Suppressor macrophage treated with lipopolysaccharide for 4 hours (primary cell): Measurements from ENCODE around the gene PRKACA.
"Not testable (repeated sequence)": the region's sequence is repeated elsewhere in the genome, so short reads cannot be mapped to it uniquely, and the experiment has no call there.

Experiments
- DNase-seq: peaks from one replicate; pipeline ENCODE4 v3.0.0-alpha.2; 2020

The PRKACA gene

DNA sequence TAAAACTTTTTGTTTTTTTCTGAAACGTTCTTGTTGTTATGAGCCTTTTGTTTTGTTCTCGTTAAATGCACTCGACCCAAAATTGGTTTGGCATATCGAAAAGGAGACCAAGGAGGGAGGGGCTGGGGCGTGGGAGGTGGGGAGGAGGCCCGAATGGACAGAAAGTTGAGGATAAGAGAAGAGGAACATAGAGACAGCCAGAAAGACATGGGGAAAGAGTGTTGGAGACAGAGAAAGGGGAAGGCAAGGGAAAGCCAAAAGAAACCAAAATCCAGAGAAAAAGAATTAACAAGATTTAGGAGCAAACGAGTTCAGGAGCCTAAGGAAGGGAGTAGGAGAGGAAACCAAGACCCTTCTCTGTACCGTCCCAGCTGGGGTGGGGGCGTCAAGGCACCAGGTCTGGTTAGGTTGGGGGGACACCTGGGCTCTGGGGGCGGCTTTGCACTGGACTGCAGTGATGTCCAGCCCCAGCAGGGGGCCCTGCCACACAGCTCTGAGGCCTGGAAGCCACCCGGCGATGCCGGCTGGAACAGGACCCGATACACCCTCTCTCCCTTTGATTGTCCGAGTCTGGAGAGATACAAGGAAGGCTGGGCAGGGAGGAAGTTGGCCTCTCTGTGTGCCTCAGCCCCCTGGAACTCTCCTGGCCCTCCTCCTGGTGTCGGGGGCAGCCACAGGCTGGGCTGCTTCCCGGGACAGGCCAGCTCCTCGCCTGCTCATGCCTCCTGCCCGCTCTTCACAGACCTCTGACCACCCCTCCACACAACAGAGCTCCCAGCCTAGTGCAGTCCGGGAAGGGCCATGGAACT is 30.4 kb upstream of the PRKACA start:
- DNase-seq = peak; percentile 66

DNA sequence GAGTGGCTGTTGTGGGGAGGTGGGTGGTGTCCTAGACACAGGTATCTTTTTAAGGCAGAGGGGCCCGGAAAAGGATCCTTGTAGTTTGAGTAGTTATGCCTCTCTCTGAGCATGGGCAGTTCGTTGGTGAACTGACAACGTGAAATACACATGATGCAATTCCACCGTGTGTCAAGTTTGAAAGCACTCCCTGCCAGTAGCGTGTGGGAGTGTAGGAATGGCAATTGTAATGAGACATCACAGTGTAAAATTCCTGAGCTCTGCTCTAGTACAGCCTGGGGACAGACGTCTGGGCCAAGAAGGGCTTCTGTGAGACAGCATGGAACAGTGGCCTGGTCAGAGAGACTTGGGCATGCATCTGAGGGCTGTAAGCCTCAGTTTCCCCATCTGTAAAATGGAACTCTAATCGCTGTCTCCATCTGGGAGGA is 29.2 kb upstream of the PRKACA start:
- peak; percentile 67 for DNase-seq

DNA sequence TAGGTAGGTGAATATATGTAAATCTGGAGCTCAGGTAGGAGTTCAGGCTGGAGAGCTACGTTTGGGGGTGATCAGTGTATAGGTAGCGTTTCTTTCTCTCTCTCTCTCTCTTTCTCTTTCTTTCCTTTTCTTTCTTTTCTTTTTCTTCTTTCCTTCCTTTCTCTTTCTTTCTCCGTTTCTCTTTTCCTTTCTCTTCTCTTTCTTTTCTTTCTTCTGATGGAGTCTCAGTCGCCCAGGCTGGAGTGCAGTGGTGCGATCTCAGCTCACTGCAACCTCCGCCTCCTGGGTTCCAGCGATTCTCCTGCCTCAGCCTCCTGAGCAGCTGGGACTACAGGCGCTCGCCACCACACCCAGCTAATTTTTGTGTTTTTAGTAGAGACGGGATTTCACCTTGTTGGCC is 28.6 kb upstream of the PRKACA start:
- DNase-seq = not testable (repeated sequence)

DNA sequence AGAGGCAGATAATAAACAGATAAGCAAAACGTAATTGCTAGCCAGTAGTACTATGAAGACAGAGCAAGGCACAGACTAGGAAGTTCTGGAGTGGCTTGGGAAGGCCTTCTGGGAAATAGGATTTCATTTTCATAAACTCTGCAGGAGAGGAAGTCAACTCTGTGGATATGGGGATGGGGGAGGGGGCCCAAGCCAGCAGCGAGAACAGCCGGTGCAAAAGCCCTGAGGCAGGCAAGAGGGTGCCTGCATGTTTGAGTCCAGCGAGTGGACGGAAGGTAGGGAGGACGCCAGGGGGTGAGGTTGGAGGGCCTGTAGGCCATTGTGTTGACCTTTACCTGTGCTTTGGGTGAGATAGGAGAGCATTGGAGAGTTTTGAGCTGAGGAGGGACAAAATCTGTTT is 27.8 kb upstream of the PRKACA start:
- no peak for DNase-seq

DNA sequence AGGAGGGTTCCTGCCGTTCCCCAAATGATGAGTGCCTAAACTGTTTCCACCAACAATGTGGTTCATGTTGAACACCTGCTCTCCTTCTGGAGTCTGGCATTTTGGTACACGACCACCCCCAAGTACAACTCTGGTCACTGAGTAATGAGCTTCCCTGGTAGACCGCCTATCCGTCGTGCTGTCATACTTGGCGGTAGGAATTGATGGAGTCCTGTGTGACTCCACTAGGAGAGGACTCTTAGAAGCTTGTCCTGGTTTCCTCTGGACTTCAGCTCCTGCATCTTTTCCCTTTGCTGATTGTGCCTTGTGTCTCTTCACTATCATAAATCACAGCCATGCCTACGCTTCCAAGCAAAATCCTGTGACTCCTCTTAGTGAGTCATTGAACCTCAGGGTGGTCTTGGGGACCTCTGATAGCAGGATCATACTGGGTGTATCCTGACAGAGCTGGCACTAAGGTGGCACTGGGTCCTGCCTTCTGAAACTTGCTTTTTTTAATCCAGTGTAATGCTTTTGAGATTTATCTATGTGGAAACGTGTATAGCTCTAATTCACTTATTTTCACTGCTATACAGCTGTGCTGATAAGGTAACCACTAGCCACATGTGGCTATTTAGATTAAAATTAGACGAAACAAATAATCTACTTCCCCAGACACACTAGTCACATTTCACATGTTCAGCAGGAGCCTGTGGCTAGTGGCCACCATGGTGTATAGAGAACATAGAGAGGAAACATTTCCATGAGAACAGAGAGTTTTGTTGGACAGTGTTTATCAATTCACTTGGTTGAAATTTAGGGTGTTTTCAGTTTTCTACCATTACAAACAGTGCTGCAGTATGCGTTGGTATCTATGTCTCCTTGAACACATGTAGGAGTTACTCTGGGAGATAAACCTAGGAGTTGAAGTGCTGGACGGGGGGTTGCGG is 25.0 kb upstream of the PRKACA start:
- DNase-seq = no peak

DNA sequence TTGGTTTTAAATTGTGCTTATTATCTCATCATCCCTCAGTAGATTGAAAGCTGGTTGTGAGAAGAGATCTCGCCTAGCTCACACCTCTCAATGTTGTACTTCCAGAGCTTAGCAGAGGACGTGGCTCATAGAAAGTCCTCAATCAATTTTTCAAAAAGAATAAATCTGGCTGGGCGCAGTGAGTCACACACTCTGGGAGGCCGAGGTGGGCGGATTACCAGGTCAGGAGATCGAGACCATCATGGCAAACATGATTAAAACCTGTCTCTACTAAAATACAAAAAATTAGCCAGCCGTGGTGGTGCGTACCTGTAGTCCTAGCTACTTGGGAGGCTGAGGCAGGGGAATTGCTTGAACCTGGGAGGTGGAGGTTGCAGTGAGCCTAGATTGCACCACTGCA is 23.5 kb upstream of the PRKACA start:
- DNase-seq = no peak

DNA sequence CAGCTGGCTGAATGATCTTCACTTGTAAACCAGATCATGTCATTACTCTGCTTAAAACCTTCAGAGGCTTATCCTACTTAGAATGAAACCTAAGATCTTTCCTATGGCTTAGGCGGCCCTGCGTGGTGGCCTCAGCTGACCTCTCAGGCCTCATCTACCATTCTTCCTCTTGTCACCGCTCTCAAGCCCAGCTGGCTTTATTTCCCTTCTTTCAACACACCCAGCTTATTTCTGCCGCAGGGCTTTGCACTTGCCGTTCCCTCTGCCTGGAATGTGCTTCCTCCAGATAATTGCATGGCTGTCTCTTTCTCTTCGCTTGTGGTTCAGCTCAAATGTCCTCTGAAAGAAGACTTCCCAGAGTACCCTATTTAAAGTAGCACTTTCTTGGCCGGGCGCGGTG is 22.4 kb upstream of the PRKACA start:
- DNase-seq = peak; percentile 84

DNA sequence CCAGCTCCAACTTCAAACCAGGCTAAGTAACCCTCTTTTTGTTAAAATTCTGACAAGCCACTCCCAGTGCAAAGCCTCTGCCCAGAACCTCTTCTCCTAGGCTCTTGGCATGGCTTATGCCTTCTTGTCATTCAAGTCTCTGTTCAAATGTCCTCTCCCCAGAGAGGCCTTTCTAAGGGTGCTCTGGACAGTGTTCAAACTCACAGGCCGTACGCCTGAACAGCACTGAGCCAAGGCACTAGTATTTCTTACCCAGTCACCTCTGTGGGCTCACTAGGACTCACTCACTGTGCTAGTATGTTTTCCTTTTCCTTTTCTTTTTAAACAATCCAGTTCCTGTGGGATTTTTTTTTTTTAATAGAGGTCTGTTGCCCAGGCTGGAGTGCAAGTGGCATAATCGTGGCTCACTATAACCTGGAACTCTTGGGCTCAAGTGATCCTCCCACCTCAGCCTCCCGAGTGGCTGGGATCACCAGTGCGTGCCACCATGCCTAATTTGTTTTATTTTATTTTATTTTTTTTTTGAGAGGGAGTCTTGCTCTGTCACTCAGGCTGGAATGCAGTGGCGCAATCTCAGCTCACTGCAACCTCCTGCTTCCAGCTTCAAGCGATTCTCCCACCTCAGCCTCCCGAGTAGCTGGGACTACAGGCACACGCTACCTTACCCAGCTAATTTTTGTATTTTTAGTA is 21.2 kb upstream of the PRKACA start:
- no peak for DNase-seq

DNA sequence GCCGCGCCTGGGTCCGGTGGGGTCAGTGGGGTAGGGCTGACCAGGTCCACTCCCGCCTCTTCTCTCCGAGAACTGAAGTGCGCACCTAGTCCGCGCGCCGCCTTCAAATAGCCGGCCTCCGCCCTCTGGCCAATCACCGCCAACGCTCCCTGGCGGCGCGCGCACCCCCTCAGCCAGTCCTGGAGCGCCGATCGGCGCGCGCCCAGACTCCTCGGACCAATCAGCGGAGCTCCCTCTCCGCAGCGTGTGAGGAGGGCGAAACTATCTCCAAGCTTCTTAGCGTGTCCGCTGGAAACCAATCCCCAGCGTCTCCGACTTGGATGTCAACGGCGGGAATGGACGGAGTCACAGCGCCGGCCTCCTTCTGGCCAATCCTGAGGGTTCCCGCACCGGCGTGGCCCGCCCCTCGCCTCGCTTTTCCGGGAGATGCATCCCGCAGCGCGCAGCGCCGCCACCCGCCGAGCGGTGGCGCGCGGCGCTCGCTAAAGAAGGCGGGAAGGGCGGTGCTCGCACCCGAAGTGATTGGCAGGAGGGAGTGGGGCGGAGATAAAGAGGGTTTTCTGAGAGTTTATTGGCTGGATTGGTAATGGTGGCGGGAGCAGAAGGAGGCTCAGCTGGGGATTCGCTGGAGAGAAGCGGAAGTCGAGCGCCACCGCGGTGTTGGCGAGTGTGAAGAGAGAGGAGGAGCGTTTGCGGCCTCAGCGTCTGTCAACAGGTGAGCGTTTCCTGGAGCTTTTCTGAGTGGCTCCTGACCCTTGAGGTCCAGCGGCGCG is 19.1 kb upstream of the PRKACA start, which contains the start of gene ASF1B:
Gene ASF1B (minus strand): TSS at position 81 of the 773 bp plus-strand sequence. CDS start 133 bp downstream, outside the sequence.
- peak; percentile 100 for DNase-seq

DNA sequence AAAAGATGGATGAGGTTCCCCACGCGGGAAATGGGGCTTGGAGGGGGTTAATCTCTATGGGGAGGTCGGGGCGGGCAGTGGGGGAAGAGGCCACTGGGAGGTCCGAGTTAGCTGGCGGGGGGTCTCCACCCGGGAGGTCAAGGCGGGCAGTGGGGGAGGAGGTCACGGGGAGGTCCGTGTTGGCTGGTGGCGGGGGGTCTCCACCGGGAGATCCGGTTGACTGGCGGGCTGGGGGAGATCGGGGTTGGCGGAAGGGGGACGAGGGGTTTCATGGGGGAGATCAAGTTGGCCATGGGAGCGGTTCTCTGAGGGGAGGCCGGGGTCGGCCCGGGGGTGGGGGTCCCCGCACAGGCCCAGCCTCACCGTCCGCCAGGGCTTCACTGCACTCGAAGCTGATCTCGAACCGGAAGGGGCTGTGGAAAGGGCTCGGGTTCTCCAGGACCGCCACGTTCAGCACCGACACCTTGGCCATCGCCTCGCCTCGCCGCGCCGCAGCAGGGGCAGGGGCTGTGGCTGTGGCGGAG is 18.5 kb upstream of the PRKACA start:
- no peak for DNase-seq

DNA sequence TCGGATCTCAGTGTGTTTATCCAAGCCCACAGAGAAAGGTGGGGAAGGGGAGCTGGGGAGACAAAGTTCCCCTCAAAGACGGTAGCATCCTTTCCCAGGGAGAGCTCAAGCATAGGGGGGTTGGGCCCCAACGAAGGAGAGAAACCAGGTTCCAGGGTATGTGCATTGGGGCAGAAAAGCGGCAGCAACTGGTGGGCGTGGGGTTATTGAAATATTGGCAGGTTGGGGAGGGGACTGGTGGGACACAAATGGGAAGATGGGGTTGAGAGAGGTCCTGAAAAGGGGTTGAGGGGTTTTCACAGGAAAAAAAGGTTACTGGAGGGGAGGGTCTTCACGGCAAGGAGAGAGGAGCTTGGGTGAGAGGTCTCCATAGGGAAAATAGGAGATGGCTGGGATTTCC is 17.8 kb upstream of the PRKACA start:
- no peak for DNase-seq

DNA sequence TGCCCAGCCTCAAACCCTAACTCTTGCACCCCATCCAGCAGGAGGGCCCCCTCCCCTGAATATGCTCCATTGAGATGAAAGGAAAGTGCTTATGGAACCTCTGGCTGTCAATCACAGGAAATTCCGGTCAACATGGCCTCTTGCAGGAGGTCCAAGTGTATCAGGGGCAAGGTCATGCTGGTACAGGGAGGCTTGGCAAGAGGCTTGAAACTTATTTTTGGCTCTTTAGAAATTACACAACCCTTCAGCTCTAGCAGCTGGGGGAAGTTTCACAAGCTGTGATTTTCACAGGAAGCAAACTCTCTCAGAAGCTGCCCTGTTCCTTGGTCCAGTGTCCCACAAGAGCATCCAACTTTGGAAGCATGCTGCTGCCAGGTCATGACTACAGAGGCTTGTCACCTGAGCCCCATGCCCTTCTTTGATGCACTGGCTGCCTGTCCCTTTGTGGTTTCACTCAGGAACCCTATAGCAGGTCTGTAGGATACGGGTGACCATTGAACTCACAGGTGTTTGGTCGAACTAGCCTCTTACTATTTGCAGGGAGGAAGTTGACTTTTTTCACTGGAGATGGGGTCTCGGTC is 10.5 kb upstream of the PRKACA start:
- DNase-seq = peak; percentile 85

DNA sequence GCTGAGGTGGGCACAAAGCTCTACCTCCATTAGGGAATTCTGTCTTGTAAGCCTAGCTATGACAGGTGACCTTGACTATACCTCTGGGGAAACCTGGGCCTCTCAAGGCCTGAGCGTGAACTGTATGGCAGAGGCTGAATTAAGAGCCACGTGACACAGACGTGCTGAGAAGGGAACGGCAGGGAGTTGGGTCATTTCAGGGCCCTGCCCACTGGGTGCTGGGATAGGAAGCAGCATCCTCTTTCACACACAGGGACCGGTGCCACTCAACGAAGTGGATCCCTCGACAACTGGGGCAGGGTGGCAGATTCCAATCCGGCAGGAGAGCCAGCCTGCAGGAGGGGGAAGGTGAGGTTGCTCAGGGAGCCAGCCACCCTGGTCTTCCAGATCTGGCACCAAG is 9.6 kb upstream of the PRKACA start:
- peak; percentile 74 for DNase-seq

DNA sequence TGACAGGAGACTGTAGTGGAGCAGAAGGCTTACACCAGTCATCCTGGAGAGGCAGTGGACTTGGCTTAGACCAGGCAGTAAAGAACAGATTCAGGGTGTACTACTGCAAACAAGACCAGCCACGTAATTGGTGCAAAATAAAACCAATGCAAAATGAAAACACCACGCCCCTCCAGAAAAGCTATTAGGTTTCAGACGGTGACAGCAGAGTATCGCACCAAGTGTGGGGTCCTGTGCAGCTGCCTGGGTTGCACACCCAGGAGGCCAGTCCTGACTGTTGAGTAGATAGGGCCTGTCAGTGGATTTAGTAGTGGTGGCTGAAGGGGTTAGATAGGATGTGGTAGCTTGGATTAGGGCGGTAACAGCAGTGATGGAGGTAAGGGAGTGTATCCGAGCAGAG is 5.4 kb upstream of the PRKACA start:
- no peak for DNase-seq

DNA sequence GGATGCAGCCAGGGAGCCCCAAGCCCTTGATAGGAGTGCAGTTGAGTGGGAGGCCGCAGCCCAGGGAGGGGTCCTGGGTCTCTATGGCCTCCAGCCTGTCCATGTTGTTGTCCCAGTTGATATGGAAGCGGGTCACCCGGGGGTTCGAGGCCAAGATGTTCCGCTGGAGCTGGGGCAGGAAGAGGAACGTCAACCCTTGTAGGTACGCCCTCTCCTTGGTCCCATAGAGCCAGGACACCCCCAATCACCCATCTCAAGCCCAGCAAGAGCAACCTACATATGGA is 2.9 kb upstream of the PRKACA start:
- DNase-seq = no peak

DNA sequence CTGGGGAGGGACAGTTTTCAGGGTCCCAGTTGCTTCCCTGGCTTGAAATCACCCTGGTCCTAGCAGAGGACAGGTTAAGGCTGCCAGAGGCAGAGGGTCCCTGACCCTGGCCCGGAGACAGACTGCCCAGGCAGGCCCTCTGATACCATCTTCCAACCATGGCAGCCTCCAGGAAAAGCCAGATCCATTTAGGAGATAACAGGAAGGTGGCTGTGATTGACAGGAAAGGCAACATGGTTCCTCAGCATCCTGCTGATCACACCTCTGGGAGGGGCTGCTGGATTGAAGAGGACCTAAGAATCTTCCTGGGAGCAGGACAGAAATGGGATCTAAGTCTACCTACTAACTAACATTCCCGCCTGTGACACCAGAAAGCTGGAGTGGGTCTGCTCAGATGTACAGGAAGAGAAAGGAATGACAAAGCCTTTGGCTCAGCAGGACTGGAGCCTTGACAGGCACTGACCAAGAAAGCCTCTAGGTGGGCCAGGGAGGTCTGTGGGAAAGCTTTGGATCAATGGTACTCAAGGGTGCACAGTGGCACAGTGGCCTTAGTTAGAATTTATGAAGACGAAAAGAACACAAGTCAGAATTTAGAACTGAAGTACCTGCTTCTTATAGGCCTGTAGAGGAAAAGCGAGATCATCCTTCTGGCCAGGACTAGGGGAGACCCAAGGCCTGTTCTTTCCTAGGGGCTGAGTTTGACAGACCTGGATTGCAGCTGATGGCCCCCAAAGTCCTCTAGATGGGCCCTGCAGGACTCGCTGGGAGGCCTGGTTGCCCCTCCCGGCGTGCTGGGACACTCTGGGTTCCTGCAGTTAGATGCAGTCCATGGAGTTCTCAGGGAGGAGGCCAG is 2.3 kb upstream of the PRKACA start:
- no peak for DNase-seq

DNA sequence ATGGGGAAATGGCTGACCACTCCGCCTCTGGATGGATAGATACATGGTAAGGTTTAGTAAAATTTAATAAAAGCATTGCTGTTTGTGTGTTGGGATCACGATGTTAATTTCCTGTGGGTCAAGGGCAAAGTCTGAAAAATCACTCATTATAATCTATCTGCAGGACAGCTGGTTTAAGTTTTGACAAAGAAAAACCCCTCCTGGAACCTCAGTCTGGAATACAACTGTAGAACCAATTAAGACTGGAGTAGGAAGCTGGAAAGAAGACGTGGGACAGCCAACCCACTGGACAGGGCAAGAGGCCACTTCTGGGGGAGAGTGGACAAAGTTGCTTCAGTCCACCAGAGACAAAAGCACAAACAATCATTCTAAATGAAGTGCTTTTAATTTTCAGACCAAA is 1.6 kb upstream of the PRKACA start:
- DNase-seq = no peak

DNA sequence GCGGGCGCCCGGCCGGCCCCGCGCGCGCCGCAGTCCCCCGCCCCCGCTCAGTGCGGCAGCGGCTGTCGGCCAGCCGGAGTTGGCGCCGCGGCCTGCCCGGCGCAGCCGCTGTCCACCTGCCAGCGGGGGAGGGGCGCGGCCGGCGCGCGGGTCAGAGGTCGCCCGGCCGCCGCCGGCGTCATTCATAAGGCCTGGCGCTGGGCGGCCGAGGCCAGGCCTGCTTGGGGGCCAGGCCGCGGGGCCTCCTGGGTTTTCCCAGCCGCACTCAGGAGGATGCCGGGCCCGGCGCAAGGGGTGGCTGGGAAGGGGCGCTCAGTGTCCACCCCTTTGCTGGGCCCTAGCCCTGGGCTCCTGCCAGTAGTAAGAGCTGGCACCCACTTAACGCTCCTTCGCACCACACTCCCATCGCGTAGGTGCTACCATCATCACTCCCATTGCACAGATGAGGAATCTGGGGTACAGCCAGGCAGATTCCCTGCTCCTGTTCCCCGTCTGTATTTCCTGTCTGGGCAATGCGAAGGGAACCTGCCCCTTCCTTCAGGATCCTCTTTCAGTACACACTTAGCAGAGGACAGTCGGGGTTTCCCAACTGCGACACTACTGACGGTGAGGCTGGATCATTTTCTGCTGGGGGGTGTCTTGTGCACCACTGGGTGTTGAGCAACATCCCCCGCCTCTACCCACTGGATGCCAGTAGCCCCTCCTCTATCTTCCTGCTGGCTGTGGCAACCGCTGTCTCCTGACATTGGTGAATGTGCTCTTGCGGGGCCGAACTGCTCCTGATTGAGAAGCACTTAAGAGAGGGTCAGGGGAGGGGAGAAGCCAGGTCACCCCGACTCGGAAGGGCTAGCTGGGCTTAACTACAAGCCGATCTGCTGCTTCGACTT is 846 bp upstream of the PRKACA start:
- DNase-seq = peak; percentile 97

DNA sequence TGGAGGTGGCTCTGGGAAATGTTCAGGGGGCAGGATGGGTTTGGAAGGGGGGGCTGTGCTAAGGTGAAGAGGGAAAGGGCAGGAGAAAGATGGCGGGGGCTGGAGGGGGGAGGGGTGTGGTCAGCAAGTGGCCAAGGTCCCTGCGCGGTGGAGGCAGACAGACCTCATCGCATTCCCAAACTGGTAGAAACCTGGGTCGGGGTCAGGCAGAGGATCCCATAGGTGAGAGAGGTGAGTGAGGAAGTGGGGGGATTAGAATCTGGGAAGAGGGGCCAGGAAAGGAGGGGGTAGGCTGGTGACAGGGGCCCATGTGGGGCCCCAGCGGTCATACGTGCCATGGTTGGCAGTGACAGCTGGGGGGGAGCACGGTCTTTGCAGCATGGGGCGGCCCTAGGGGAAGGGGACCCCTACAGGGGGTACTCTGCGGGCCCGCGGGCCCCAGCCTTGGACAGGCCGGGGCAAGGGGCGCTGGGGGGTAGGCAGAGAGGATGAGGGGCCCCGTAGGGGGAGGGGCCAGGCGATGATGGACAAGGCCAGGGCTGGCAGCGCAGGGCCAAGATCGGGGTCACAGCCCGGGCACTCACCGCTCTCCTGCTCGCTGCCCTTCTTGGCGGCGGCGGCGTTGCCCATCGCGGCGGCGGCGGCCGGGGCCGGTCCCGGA is 514 bp downstream of the PRKACA start:
- DNase-seq = no peak
